ENCODE data around the gene SMYD3. TPM values are rescaled to one million over a fixed set of nuclear protein-coding genes. Genes with fewer than 3 reads are reported as not detected.

SMYD3 gene
- total and polyA plus RNA-seq, 4 donors: 10.5 to 40.1 (median 32.5) TPM

GRCh38 chr1:246528933-246529731, 22.1 kb upstream of the SMYD3 start:
- H3K9me3 ChIP-seq (ENCODE audit: control insufficient read depth in 4 of 4, insufficient read depth in 3 of 4, low read length in 3 of 4): peaks cover 0 to 11% (median 5%) of the 10 kb centered on the region in 4 donors
- WGBS, 2 donors: 75 to 76% methylated on average over 8 of the region's 8 CpGs
- no peak overlapping the region for H3K4me3 ChIP-seq
- H3K36me3 ChIP-seq (ENCODE audit: control insufficient read depth in 4 of 4, insufficient read depth in 4 of 4, low read length in 4 of 4): no peaks in the 10 kb centered on the region
- ATAC-seq (ENCODE audit: insufficient read depth, low FRiP score) (no peak), DNase-seq (no peak)
- no peak overlapping the region for H3K9ac ChIP-seq (ENCODE audit: insufficient read depth in 1 of 2, low read length in 2 of 2)
- TF ChIP-seq, protein P1, sequence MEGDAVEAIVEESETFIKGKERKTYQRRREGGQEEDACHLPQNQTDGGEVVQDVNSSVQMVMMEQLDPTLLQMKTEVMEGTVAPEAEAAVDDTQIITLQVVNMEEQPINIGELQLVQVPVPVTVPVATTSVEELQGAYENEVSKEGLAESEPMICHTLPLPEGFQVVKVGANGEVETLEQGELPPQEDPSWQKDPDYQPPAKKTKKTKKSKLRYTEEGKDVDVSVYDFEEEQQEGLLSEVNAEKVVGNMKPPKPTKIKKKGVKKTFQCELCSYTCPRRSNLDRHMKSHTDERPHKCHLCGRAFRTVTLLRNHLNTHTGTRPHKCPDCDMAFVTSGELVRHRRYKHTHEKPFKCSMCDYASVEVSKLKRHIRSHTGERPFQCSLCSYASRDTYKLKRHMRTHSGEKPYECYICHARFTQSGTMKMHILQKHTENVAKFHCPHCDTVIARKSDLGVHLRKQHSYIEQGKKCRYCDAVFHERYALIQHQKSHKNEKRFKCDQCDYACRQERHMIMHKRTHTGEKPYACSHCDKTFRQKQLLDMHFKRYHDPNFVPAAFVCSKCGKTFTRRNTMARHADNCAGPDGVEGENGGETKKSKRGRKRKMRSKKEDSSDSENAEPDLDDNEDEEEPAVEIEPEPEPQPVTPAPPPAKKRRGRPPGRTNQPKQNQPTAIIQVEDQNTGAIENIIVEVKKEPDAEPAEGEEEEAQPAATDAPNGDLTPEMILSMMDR (IDR thresholded peaks at IDR 0.05; ENCODE audit: control extremely low read depth, extremely low read depth): no peak
- H3K27me3 ChIP-seq (ENCODE audit: control insufficient read depth in 3 of 3, insufficient read depth in 3 of 3, low read length in 2 of 3): no peaks in the 10 kb centered on the region
- no peak overlapping the region for H3K27ac ChIP-seq (ENCODE audit: low read depth in 1 of 2, low read length in 1 of 2)
- peaks cover 0 to 8% (median 0%) of the 10 kb centered on the region in 5 donors for H3K4me1 ChIP-seq (ENCODE audit: control insufficient read depth in 5 of 5, insufficient read depth in 5 of 5, low read length in 5 of 5)

DNA sequence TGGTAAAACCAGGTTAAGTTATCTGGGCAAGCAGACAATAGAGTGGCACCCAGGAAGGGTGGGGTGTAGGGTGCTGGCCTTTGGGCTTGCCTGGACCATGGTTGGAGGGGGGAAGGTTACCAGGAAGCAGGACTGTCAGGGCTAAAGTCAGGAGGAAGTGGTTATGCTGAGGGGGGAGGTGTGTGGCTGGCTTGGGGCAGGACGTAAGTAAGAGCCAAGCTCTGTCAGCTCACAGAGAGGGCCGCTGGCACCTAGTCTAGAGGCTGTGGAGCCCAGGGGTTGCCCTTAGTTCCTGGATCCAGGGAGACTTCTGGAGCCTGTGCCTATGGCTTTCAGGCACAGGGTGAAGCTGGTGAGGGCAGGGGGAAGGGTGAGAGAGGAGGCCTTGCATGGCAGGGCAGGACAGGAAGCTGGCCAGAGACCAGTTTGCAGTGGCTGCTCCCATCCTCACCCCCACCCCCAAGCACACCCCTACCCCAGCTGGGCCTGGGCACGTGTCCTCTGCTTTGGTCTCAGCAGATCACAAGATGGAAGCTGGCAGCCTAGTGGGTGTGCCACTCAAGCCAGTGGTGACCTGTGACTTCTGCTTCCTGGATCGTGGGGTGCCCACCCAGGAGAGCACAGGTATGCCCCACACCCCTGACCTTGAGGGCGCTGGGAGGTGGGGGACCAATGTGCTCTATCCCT, 20.5 kb upstream of the SMYD3 start:
- TF ChIP-seq, protein P1 (IDR thresholded peaks at IDR 0.05; ENCODE audit: control extremely low read depth, extremely low read depth): no peak
- peak overlapping the region in 1 of 2 donors; percentile 25 for H3K27ac ChIP-seq (ENCODE audit: low read depth in 1 of 2, low read length in 1 of 2)
- DNase-seq: no peak
- no peaks in the 10 kb centered on the region for H3K36me3 ChIP-seq (ENCODE audit: control insufficient read depth in 4 of 4, insufficient read depth in 4 of 4, low read length in 4 of 4)
- no peak for ATAC-seq (ENCODE audit: insufficient read depth, low FRiP score)
- H3K4me3 ChIP-seq: no peak overlapping the region
- no peaks in the 10 kb centered on the region for H3K27me3 ChIP-seq (ENCODE audit: control insufficient read depth in 3 of 3, insufficient read depth in 3 of 3, low read length in 2 of 3)
- 37 to 55% methylated on average over 5 of the region's 5 CpGs for WGBS, 2 donors
- peaks cover 0 to 11% (median 5%) of the 10 kb centered on the region in 4 donors for H3K9me3 ChIP-seq (ENCODE audit: control insufficient read depth in 4 of 4, insufficient read depth in 3 of 4, low read length in 3 of 4)
- H3K9ac ChIP-seq (ENCODE audit: insufficient read depth in 1 of 2, low read length in 2 of 2): no peak overlapping the region
- peaks cover 0 to 4% (median 0%) of the 10 kb centered on the region in 5 donors for H3K4me1 ChIP-seq (ENCODE audit: control insufficient read depth in 5 of 5, insufficient read depth in 5 of 5, low read length in 5 of 5)

DNA sequence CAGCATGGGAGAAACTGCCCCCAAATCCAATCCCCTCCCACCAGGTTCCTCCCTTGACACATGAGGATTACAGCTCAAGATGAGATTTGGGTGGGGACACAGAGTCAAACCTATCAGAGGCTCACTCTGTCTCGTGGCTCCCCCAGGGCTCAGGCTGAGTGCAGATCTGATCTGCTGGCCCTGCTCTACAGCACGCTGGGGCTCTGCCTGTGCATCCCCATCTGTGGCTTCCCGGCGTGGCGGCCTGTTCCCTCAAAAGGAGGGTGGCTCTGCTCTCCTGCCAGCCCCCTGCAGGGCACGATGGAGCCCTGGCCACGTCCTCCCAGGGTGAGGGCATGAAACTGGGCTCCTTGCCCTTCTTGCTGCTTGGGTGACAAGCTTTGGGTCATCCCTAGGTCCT, 19.8 kb upstream of the SMYD3 start:
- Histone ChIP-seq H3K36me3 (ENCODE audit: control insufficient read depth in 4 of 4, insufficient read depth in 4 of 4, low read length in 4 of 4) (no peaks in the 10 kb centered on the region), H3K9ac (ENCODE audit: insufficient read depth in 1 of 2, low read length in 2 of 2) (no peak overlapping the region), H3K27ac (ENCODE audit: low read depth in 1 of 2, low read length in 1 of 2) (no peak overlapping the region), H3K27me3 (ENCODE audit: control insufficient read depth in 3 of 3, insufficient read depth in 3 of 3, low read length in 2 of 3) (no peaks in the 10 kb centered on the region), H3K4me3 (no peak overlapping the region), H3K9me3 (ENCODE audit: control insufficient read depth in 4 of 4, insufficient read depth in 3 of 4, low read length in 3 of 4) (peaks cover 0 to 11% (median 5%) of the 10 kb centered on the region in 4 donors), H3K4me1 (ENCODE audit: control insufficient read depth in 5 of 5, insufficient read depth in 5 of 5, low read length in 5 of 5) (peaks cover 0 to 4% (median 0%) of the 10 kb centered on the region in 5 donors)
- TF ChIP-seq, protein P1 (IDR thresholded peaks at IDR 0.05; ENCODE audit: control extremely low read depth, extremely low read depth): no peak
- 87% methylated on average over 7 of the region's 7 CpGs for WGBS, 2 donors
- DNase-seq (no peak), ATAC-seq (ENCODE audit: insufficient read depth, low FRiP score) (no peak)
